Endothelial cell of umbilical vein (primary cell): ENCODE data around the gene COL18A1. TPM values are rescaled to one million over a fixed set of nuclear protein-coding genes. Genes with fewer than 3 reads are reported as not detected.
A peak's percentile ranks its signal among the peaks of the same experiment; 100 is the strongest.

Experiments used
- BruUV-seq: library from RNA; stranded (reverse); fragments of 400-500 nt; replicated peaks from 2 replicates; lab custom pipeline; 2021; lab: Mats Ljungman, UMichigan
- CTCF ChIA-PET: fragments of 300-600, 350-600 bp; sonication (Branson Sonifier 250); formaldehyde crosslinking; loops from one replicate; lab custom pipeline; 2021; ENCODE audit warnings: antibody characterized with exemption, inconsistent platforms; lab: Charles Lee
- POLR2A ChIA-PET: fragments of 300-600, 350-600 bp; sonication (Branson Sonifier 250); formaldehyde crosslinking; loops from one replicate; lab custom pipeline; 2021; ENCODE audit warnings: antibody characterized with exemption, inconsistent platforms; lab: Charles Lee
- DNase-seq: peaks from one replicate; pipeline ENCODE4 v3.0.0-alpha.2; 2011; ENCODE audit warnings: low read depth, low spot score
- FAIRE-seq: peaks from 2 replicates; lab custom pipeline; 2011; peaks lifted over from hg19 to GRCh38; lab: Jason Lieb, UNC
- H2AFZ ChIP-seq: 2 replicates; pipeline ENCODE4 v1.6.0; 2012; ENCODE audit warnings: low read depth, low read length, control low read depth, inconsistent platforms
- H3K27ac ChIP-seq: 2 replicates; pipeline ENCODE4 v1.5.1; 2011; ENCODE audit warnings: low read depth, mild to moderate bottlenecking, control low read depth, low read length, moderate library complexity; ENCODE audit not compliant: insufficient read depth
- H3K27me3 ChIP-seq, 2 experiments: 2 replicates each; pipeline versions ENCODE4 v1.6.0 to v1.6.1; 2011; ENCODE audit warnings: low read length in 2 of 2, mixed read lengths in 1 of 2; ENCODE audit not compliant: control insufficient read depth in 2 of 2, insufficient read depth in 2 of 2
- H3K36me3 ChIP-seq, 2 experiments: 2 replicates in 1 of 2; 3 replicates in 1 of 2; pipeline ENCODE4 v1.5.1; 2011; ENCODE audit warnings: low read length in 2 of 2, mild to moderate bottlenecking in 1 of 2, moderate library complexity in 1 of 2; ENCODE audit not compliant: control insufficient read depth in 2 of 2, insufficient read depth in 2 of 2; ENCODE audit errors: extremely low read depth in 1 of 2
- H3K4me1 ChIP-seq: 3 replicates; pipeline ENCODE4 v1.5.1; 2011; ENCODE audit warnings: mild to moderate bottlenecking, low read length; ENCODE audit not compliant: control insufficient read depth, insufficient read depth; ENCODE audit errors: extremely low read depth
- H3K4me2 ChIP-seq: 2 replicates; pipeline ENCODE4 v1.6.1; 2011; ENCODE audit warnings: low read length, control low read depth, mixed read lengths; ENCODE audit not compliant: insufficient read depth
- H3K4me3 ChIP-seq, 3 experiments: fragments of 200-600 bp in 1 of 3; sonication (generic), shearing (Covaris generic) in 1 of 3; replicated peaks in 1 of 3; 2 replicates each; pipeline ENCODE4 v1.5.1; 2011 to 2016; ENCODE audit warnings: control low read depth in 3 of 3, low read length in 3 of 3, mild to moderate bottlenecking in 2 of 3, inconsistent platforms in 1 of 3, low read depth in 1 of 3, moderate library complexity in 1 of 3; ENCODE audit not compliant: insufficient read depth in 1 of 3
- H3K79me2 ChIP-seq: 2 replicates; pipeline ENCODE4 v1.6.0; 2012; ENCODE audit warnings: low read length, inconsistent platforms; ENCODE audit not compliant: control insufficient read depth, insufficient read depth
- H3K9ac ChIP-seq: replicated peaks from 2 replicates; pipeline ENCODE3; 2011; ENCODE audit warnings: low read length, control low read depth; ENCODE audit not compliant: insufficient read depth; ENCODE audit errors: extremely low read depth
- H3K9me1 ChIP-seq: replicated peaks from 3 replicates; pipeline ENCODE4 v1.6.0; 2011; ENCODE audit warnings: mild to moderate bottlenecking, low read length; ENCODE audit not compliant: control insufficient read depth, insufficient read depth; ENCODE audit errors: extremely low read depth
- H3K9me3 ChIP-seq: replicated peaks from 2 replicates; pipeline ENCODE4 v1.5.1; 2012; ENCODE audit warnings: low read length, inconsistent platforms; ENCODE audit not compliant: control insufficient read depth, insufficient read depth
- H4K20me1 ChIP-seq: replicated peaks from 2 replicates; pipeline ENCODE3; 2011; ENCODE audit warnings: mild to moderate bottlenecking, low read length; ENCODE audit not compliant: control insufficient read depth, insufficient read depth; ENCODE audit errors: extremely low read depth
- EZH2 ChIP-seq: IDR thresholded peaks from 2 replicates; pipeline ENCODE4 v1.6.1; 2012; ENCODE audit warnings: borderline replicate concordance, low read depth, mild to moderate bottlenecking, moderate library complexity, low read length, inconsistent platforms; ENCODE audit not compliant: severe bottlenecking
- FOS ChIP-seq: IDR thresholded peaks from 2 replicates; pipeline ENCODE4 v1.6.1; 2011; ENCODE audit warnings: mild to moderate bottlenecking, low read length, moderate library complexity, borderline replicate concordance; ENCODE audit not compliant: insufficient read depth
- GATA2 ChIP-seq: IDR thresholded peaks from 2 replicates; pipeline ENCODE4 v1.7.0; 2011; ENCODE audit warnings: low read depth, mild to moderate bottlenecking, moderate library complexity, mixed read lengths, low read length; ENCODE audit not compliant: insufficient read length, insufficient read depth
- JUN ChIP-seq: IDR thresholded peaks from 2 replicates; pipeline ENCODE4 v1.6.1; 2011; ENCODE audit warnings: borderline replicate concordance, low read depth; ENCODE audit not compliant: insufficient read length, insufficient read depth
- MYC ChIP-seq: IDR thresholded peaks from one replicate; pipeline ENCODE4 v1.6.1; 2011; ENCODE audit warnings: mild to moderate bottlenecking, low read depth, low read length
- POLR2A ChIP-seq: IDR thresholded peaks from 2 replicates; pipeline ENCODE4 v1.6.1; 2012; ENCODE audit warnings: low read depth, mild to moderate bottlenecking, control low read depth, low read length
- POLR2AphosphoS5 ChIP-seq: IDR thresholded peaks from 2 replicates; pipeline ENCODE4 v1.6.1; 2012; ENCODE audit warnings: low read depth, mild to moderate bottlenecking, control low read depth, low read length, moderate library complexity; ENCODE audit not compliant: insufficient read depth
- dilution Hi-C: fragments of 300-500 bp; cut with MboI; formaldehyde crosslinking; loops from one replicate; pipeline ENCODE4 v1.15.0; 2019; ENCODE audit warnings: low sequenced_read_pairs; ENCODE audit not compliant: extremely low pct_ligation_motif_present
- intact Hi-C: fragments of 100-400 bp; cut with micrococcal nuclease; formaldehyde crosslinking; loops from one replicate; pipeline ENCODE4 v1.10.0; 2022
- polyA plus RNA-seq, 4 experiments: library from polyadenylated mRNA; depleted of rRNA in 3 of 4; stranded (reverse) in 3 of 4; unstranded in 1 of 4; fragments of >200 nt; gene quantifications; 2 replicates each; pipeline versions ENCODE4 v1.2.1 to v1.2.3, GENCODE V29; 2011 to 2012; ENCODE audit warnings: missing spikeins in 1 of 4
- total RNA-seq: library from RNA; stranded (reverse); gene quantifications from 2 replicates; pipeline ENCODE4 v1.2.3, GENCODE V29; 2021
- TF ChIP-seq, protein P1 (sequence below): IDR thresholded peaks from 2 replicates; pipeline ENCODE4 v1.6.1; 2011; ENCODE audit not compliant: insufficient read depth, insufficient read length
- TF ChIP-seq, protein P2 (sequence below), 2 donors: IDR thresholded peaks; 1 replicate in 1 of 2; 2 replicates in 1 of 2; pipeline ENCODE4 v1.5.1; 2011; ENCODE audit warnings: low read length in 2 of 2, mild to moderate bottlenecking in 2 of 2, moderate library complexity in 2 of 2, control low read depth in 1 of 2, inconsistent platforms in 1 of 2, low read depth in 1 of 2; ENCODE audit not compliant: insufficient read depth in 1 of 2; ENCODE audit errors: extremely low read depth in 1 of 2

The COL18A1 gene
- total and polyA plus RNA-seq, 2 donors (not counting 3 experiments of a cell fraction or from before 2014, with no cell fraction given) = 198 to 252 TPM

DNA sequence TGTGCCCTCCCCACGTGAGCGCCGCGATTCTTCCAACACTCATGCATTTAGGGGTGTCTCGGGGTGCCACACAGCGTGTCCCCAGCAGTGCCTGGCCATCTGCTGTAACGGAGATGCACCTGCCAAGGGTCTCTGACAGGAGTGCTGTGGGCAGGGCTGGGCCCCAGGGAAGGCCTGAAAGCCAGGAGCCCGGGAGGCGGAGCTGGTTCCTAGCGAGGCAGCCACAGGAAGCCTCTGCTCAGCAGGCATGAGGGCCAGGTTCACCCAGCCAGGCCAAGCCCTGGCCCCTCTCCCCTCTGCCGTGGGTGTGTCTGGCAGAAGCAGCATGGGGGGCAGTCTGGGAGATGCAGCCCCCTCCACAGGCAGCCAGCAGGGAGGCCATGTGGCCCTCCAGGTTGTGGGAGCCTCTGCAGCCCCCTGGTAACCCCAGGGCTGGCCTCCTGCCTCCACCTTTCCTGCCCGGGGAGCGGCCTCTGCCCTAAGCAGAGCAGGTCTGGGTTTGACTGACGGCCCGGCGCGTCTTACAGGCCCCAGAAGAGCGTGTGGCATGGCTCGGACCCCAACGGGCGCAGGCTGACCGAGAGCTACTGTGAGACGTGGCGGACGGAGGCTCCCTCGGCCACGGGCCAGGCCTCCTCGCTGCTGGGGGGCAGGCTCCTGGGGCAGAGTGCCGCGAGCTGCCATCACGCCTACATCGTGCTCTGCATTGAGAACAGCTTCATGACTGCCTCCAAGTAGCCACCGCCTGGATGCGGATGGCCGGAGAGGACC is 106.9 kb downstream of the COL18A1 start:
- no TSS peak for BruUV-seq
- ChIA-PET CTCF (no interaction called here), POLR2A (no interaction called here)
- Histone ChIP-seq H3K27me3 (no peaks in the 10 kb centered on the region), H3K9me3 (no peaks in the 10 kb centered on the region), H3K9me1 (no peaks in the 10 kb centered on the region), H3K4me3 (no peak overlapping the region), H3K79me2 (no peaks in the 10 kb centered on the region), H4K20me1 (no peaks in the 10 kb centered on the region), H3K4me2 (no peak overlapping the region), H3K27ac (no peak overlapping the region), H3K9ac (no peak overlapping the region), H3K36me3 (peaks cover 4 to 19% of the 10 kb centered on the region in 2 experiments), H2AFZ (no peak overlapping the region), H3K4me1 (no peaks in the 10 kb centered on the region)
- dilution Hi-C loops = no loop called here
- no peak for TF ChIP-seq POLR2A
- no peak for TF ChIP-seq MYC
- no peak for FAIRE-seq
- intact Hi-C loops = no loop called here
- no peak for DNase-seq

DNA sequence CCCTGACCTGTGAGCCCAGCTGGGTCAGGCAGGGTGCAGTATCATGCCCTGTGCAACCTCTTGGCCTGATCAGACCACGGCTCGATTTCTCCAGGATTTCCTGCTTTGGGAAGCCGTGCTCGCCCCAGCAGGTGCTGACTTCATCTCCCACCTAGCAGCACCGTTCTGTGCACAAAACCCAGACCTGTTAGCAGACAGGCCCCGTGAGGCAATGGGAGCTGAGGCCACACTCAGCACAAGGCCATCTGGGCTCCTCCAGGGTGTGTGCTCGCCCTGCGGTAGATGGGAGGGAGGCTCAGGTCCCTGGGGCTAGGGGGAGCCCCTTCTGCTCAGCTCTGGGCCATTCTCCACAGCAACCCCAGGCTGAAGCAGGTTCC is 107.6 kb downstream of the COL18A1 start:
- H2AFZ ChIP-seq = no peak overlapping the region
- no peaks in the 10 kb centered on the region for H4K20me1 ChIP-seq
- ChIA-PET POLR2A (no interaction called here), CTCF (no interaction called here)
- no peak overlapping the region for H3K27ac ChIP-seq
- no peak overlapping the region for H3K4me3 ChIP-seq
- intact Hi-C loops (no loop called here), dilution Hi-C loops (no loop called here)
- no TSS peak for BruUV-seq
- no peak overlapping the region for H3K4me2 ChIP-seq
- FAIRE-seq = no peak
- DNase-seq = no peak
- H3K79me2 ChIP-seq = peaks cover 3% of the 10 kb centered on the region
- no peak overlapping the region for H3K9ac ChIP-seq
- H3K9me1 ChIP-seq = no peaks in the 10 kb centered on the region
- peaks cover 5% of the 10 kb centered on the region for H3K4me1 ChIP-seq
- no peaks in the 10 kb centered on the region for H3K27me3 ChIP-seq
- H3K36me3 ChIP-seq = peaks cover 4 to 19% of the 10 kb centered on the region in 2 experiments
- H3K9me3 ChIP-seq = no peaks in the 10 kb centered on the region
- TF ChIP-seq GATA2 (no peak), POLR2AphosphoS5 (peak; percentile 6), JUN (no peak), FOS (no peak), EZH2 (no peak), POLR2A (no peak)
- TF ChIP-seq, protein P1, sequence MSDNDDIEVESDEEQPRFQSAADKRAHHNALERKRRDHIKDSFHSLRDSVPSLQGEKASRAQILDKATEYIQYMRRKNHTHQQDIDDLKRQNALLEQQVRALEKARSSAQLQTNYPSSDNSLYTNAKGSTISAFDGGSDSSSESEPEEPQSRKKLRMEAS = no peak
- TF ChIP-seq, protein P2, sequence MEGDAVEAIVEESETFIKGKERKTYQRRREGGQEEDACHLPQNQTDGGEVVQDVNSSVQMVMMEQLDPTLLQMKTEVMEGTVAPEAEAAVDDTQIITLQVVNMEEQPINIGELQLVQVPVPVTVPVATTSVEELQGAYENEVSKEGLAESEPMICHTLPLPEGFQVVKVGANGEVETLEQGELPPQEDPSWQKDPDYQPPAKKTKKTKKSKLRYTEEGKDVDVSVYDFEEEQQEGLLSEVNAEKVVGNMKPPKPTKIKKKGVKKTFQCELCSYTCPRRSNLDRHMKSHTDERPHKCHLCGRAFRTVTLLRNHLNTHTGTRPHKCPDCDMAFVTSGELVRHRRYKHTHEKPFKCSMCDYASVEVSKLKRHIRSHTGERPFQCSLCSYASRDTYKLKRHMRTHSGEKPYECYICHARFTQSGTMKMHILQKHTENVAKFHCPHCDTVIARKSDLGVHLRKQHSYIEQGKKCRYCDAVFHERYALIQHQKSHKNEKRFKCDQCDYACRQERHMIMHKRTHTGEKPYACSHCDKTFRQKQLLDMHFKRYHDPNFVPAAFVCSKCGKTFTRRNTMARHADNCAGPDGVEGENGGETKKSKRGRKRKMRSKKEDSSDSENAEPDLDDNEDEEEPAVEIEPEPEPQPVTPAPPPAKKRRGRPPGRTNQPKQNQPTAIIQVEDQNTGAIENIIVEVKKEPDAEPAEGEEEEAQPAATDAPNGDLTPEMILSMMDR (IDR thresholded peaks at IDR 0.05; ENCODE audit: extremely low read depth in 1 of 2, insufficient read depth in 1 of 2, low read depth in 1 of 2, low read length in 2 of 2) = no peak
